NCI-H128 (cell line): ENCODE measurements around the gene ARSI.

Experiments
- DNase-seq: peaks from one replicate; lab custom pipeline; 2025; ENCODE audit not compliant: unreplicated experiment; lab: John Stamatoyannopoulos, UW

Gene ARSI

DNA sequence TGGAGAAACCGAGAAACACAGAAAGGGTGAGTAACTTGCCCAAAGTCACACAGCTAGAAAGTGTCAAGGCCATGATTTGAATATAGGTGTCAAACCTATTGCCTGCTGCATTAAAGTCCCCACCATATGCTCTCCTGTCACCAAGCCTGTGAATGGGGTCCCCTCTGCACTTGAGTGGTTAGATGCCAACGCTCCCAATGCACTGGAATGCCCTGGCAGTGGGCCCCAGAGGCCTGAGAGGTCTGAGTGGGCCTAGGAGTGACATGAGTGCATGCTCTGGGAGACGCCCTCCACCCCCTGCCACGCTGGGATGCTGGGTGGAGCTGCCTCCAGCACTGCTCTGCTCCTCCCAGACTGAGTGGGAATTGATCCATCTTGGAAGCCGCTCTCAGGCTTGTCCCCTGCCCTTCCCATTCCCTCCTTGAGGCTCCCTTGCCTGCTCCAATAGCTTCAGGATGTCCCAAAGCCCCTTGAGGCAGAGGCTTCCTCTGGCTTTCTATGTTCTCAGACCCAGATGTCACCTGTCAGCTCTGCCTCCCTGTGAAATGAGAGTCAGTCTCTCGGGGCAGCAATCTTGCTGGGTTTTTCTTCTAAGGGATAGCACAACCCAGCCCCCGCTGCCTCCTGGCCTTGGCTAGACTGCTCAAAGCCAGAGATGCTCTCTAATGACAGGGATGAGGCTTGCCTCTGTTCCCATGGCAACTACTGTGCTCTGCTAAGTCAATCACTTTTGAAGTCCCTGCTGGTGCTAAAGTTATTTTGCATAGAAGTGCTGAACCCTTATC, 6.6 kb upstream of the ARSI start:
- DNase-seq: no peak

GRCh38 chr5:150307617-150308426, 5.1 kb upstream of the ARSI start:
- no peak for DNase-seq

GRCh38 chr5:150306775-150307174, 4.1 kb upstream of the ARSI start:
- no peak for DNase-seq

GRCh38 chr5:150305557-150305956, 2.9 kb upstream of the ARSI start:
- no peak for DNase-seq

GRCh38 chr5:150305095-150305494, 2.4 kb upstream of the ARSI start:
- no peak for DNase-seq

GRCh38 chr5:150304481-150305081, 1.9 kb upstream of the ARSI start:
- DNase-seq: no peak

DNA sequence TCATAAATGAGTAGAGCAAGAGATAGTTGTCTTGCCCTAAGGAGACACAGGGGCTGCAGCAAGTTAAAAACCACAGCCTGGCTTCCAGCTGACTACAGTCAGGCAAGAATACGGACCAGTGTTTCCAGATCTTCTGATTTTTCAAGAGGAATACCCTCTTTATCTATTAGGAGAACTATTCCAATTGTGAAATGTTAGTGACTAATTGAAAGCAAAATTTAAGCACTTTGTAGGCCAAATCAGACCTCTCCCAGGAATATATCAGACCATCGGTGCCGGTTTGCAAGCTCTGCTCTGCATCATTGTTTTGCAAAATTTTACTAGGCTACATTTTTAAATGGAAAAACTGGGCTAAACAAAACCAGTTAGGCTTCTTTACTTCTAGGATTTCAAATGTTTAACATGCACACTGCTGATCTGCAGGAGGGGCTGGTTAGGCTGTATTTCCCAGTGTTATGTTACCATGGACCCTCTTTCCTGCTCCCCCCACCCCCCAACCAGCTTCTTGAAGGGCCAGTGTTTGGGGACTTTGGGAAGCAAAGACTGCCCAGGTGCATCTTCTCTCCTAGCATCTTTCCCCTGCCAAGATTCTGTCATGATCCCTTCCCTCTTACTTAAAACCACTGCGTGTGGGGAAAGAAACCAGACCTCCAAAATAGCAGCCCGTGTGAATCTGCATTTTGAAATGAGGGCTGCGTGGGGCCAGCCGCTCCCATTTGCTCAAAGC, 1.1 kb upstream of the ARSI start:
- no peak for DNase-seq

GRCh38 chr5:150303070-150303615, 438 bp upstream of the ARSI start:
- DNase-seq: no peak

DNA sequence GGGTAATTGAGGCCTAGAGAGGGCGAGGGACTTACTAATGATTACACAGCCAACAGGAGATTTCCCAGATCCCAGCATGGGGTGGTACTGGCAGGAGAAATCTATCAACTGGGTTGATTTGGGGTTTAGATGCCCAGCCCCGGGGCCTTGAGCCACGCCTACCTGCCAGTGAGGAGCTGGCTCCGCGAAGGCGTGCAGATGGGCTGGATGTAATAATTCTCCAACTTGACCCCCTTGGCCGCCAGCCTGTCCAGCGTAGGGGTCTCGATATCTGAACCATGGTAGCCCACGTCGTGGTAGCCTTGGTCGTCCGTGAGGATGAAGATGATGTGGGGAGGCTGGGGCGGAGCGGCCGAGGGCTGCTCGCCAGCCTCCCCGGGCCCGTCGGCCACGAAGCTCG, 804 bp downstream of the ARSI start:
- DNase-seq: no peak

GRCh38 chr5:150301170-150301505, 1.6 kb downstream of the ARSI start:
- no peak for DNase-seq

- DNase-seq: no peak
Observed at GRCh38 chr5:150300496-150301169, 2.1 kb downstream of the ARSI start.

GRCh38 chr5:150299571-150300327, 3.0 kb downstream of the ARSI start:
- no peak for DNase-seq

- DNase-seq: no peak
Observed at GRCh38 chr5:150298701-150299451, 3.8 kb downstream of the ARSI start.

GRCh38 chr5:150297934-150298595, 4.6 kb downstream of the ARSI start:
- DNase-seq: no peak

GRCh38 chr5:150297236-150297890, 5.3 kb downstream of the ARSI start:
- DNase-seq: no peak

- DNase-seq: no peak
Observed at GRCh38 chr5:150296496-150296895, 6.2 kb downstream of the ARSI start.

GRCh38 chr5:150295741-150296486, 6.8 kb downstream of the ARSI start:
- DNase-seq: no peak
